AG10803 (cell line): ENCODE data around the gene PLEKHH1.

Experiments used
- DNase-seq: peaks from one replicate; pipeline ENCODE4 v3.0.0; 2010; ENCODE audit warnings: low read depth
- H3K4me3 ChIP-seq: 2 replicates; pipeline ENCODE4 v1.5.1; 2011; ENCODE audit warnings: mild to moderate bottlenecking, low read length, control low read depth
- CTCF ChIP-seq: conservative IDR thresholded peaks from 2 replicates; pipeline ENCODE4 v1.5.1; 2011; ENCODE audit warnings: mild to moderate bottlenecking, low read length, control low read depth, inconsistent platforms

Gene PLEKHH1

DNA sequence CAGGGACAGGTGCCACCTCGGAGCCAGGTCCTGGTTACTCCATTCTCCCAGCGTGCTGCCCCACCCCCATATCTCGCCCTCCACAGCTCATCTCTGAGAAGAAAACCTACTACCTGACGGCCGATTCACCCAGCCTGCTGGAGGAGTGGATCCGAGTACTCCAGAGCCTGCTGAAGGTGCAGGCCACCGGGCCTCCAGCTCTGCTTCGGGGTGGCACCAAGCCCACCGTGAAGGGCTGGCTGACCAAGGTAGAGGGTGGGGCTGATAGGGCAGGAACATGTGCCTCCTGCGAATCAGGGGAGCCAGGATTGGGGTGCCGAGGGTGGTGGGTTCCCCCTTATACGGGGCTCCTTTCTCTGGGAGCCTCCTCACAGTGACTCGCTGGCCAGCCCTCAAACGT, 41.1 kb downstream of the PLEKHH1 start:
- no peak for DNase-seq
- no peak for TF ChIP-seq CTCF
- no peak overlapping the region for H3K4me3 ChIP-seq

GRCh38 chr14:67574806-67575205, 41.7 kb downstream of the PLEKHH1 start:
- DNase-seq = no peak
- no peak overlapping the region for H3K4me3 ChIP-seq
- no peak for TF ChIP-seq CTCF

- DNase-seq = no peak
- no peak overlapping the region for H3K4me3 ChIP-seq
- no peak for TF ChIP-seq CTCF
Measured at GRCh38 chr14:67575684-67576083, 42.6 kb downstream of the PLEKHH1 start.

DNA sequence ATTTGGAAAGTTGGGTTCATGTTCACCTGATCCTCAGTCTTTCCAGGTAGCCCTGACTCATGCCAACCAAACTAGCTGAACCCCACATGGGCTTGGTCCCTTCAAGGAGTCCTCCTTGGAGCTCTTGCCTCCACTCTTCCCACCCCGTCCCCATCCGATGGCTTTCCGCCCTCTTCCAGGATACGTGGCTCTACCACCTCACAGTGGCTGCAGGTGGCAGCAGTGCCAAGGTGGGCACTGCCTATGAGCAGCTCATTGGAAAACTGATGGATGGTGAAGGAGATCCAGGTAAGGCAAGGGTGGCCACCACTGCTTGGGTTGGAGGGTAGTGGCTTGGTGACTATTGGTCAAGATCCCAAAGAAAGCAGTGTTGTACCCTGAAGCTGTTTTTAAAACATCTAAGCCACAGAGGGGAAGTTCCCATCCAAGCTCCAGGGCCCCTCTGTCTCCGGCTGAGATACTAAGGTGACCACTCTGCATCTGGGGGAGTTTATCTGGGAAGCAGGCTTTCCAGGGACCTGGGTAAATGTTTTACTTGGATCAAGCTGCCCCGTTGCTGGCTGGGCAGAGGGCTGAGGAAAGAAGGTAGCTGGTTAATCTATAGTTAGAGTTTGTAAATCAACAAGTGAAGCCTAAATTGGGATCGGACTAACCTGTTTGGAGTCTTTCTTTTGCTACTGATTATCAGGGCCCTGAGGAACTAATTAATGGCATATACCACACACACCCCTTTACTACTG, 43.3 kb downstream of the PLEKHH1 start:
- TF ChIP-seq CTCF = no peak
- DNase-seq = no peak

GRCh38 chr14:67577181-67577808, 44.2 kb downstream of the PLEKHH1 start:
- TF ChIP-seq CTCF = no peak
- DNase-seq = no peak
- no peak overlapping the region for H3K4me3 ChIP-seq

More for the DNA sequence above, 43.3 kb downstream of the PLEKHH1 start:
- no peak overlapping the region for H3K4me3 ChIP-seq

DNA sequence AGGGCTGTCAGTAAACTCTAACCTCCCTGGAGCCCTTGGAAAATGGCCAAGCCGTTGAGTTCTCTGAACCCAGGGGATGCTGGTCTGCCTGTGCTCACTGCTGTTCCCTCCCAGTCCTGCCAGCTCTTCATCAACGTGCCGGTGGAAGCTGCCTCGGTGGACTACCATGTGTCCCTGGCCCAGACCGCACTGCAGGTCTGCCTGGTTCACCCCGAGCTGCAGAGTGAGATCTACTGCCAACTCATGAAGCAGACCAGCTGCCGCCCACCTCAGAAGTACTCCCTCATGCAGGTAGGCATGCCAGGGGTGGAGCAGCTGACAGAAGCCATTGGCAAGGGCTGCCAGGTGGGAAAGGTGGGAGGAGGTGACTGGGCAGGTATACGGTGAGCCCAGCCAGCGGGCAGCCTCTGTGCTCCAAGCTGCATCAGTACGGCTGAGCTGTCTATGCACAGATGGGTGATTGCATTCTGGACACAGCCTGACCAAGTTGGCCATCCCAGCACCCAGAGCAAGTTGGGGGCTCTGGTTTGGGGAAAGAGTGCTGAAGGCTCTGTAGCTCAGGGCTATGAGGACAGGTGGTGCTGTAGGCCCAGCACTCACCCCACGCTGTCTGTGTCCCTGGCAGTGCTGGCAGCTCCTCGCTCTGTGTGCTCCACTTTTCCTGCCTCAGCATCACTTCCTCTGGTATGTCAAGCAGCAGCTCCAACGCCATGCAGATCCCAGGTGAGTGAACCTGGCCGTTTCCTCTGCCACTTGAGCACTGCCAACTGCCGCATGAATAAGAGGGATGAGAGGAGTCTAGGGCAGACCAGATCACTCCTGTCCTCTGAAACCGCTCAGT, 45.0 kb downstream of the PLEKHH1 start:
- no peak for TF ChIP-seq CTCF

More for the DNA sequence above, 45.0 kb downstream of the PLEKHH1 start:
- no peak overlapping the region for H3K4me3 ChIP-seq
- no peak for DNase-seq
